Measurements from ENCODE around the gene SDC3. TPM values are rescaled to one million over a fixed set of nuclear protein-coding genes. Genes with fewer than 3 reads are reported as not detected.

SDC3 gene
- total RNA-seq, 2 donors from 2014 or later: 15.2 to 24.2 TPM

DNA sequence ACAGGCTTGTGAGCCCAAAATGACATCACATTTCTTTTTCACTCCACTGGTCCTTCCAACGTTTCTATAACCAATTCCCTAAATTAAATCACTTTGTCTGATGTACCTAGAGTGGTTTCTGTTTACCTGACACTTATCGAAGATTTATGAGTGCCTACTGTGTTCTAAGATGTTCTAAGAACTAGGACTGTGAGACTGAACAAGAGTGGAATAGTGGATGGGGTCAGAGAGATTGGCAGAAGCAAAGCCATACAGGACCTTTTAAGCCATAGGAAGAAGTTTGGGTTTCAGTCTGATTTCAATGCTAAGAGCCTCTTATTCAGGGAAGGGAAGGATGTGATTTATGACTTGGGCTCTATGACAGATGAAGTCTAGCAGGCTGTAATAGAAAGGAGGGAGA is 78.7 kb downstream of the SDC3 start:
- Histone ChIP-seq H3K27me3 (no peaks in the 10 kb centered on the region), H3K9me3 (no peaks in the 10 kb centered on the region), H3K27ac (no peak overlapping the region), H3K4me3 (no peak overlapping the region), H3K36me3 (no peaks in the 10 kb centered on the region), H3K9ac (ENCODE audit: low read depth in 2 of 2, low read length in 2 of 2) (no peak overlapping the region), H3K4me1 (no peaks in the 10 kb centered on the region)
- DNase-seq: no peak
- intact Hi-C loops (cut with DNase I): no loop called here
- TF ChIP-seq, protein P1, sequence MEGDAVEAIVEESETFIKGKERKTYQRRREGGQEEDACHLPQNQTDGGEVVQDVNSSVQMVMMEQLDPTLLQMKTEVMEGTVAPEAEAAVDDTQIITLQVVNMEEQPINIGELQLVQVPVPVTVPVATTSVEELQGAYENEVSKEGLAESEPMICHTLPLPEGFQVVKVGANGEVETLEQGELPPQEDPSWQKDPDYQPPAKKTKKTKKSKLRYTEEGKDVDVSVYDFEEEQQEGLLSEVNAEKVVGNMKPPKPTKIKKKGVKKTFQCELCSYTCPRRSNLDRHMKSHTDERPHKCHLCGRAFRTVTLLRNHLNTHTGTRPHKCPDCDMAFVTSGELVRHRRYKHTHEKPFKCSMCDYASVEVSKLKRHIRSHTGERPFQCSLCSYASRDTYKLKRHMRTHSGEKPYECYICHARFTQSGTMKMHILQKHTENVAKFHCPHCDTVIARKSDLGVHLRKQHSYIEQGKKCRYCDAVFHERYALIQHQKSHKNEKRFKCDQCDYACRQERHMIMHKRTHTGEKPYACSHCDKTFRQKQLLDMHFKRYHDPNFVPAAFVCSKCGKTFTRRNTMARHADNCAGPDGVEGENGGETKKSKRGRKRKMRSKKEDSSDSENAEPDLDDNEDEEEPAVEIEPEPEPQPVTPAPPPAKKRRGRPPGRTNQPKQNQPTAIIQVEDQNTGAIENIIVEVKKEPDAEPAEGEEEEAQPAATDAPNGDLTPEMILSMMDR (IDR thresholded peaks at IDR 0.05): no peak

DNA sequence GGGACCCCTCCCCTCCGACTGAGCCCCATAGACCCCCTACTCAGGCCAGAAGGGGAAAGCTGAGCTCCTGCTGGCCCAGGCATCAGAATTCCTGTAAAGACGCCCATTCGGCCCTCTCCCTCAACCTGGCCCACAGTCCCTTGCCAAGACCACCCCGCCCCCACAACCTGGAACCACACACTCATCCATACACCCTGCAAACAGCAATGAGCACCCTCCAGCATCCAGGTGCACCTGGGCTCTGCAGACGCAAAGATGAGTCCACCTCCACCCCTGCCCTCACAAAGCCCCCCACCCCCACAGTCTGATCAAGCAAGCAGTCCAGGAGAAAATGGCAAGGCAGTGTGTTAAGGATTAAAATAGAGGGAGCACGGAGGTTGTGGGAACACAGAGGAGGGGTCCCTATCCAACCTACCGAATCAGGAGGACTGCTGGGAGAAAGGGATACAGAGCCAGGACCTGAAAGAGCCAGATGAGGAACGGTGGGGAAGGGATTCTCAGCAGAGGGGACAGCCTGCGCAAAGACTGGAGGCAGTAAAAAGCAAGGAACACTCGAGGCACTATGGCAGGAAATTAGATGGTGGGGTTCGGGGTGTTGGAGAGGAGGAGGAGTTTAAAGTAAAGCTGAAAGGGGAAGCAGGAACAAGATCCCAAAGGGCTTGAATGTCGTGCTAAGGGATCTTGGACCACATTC is 83.7 kb downstream of the SDC3 start:
- Histone ChIP-seq H3K4me3 (peak overlapping the region; percentile 30), H3K4me1 (peaks cover 10% of the 10 kb centered on the region), H3K27me3 (no peaks in the 10 kb centered on the region), H3K36me3 (no peaks in the 10 kb centered on the region), H3K9me3 (no peaks in the 10 kb centered on the region), H3K9ac (ENCODE audit: low read depth in 2 of 2, low read length in 2 of 2) (no peak overlapping the region), H3K27ac (peak overlapping the region; percentile 83)
- TF ChIP-seq, protein P1 (IDR thresholded peaks at IDR 0.05): no peak
- intact Hi-C loops (cut with DNase I): no loop called here
- DNase-seq: no peak

DNA sequence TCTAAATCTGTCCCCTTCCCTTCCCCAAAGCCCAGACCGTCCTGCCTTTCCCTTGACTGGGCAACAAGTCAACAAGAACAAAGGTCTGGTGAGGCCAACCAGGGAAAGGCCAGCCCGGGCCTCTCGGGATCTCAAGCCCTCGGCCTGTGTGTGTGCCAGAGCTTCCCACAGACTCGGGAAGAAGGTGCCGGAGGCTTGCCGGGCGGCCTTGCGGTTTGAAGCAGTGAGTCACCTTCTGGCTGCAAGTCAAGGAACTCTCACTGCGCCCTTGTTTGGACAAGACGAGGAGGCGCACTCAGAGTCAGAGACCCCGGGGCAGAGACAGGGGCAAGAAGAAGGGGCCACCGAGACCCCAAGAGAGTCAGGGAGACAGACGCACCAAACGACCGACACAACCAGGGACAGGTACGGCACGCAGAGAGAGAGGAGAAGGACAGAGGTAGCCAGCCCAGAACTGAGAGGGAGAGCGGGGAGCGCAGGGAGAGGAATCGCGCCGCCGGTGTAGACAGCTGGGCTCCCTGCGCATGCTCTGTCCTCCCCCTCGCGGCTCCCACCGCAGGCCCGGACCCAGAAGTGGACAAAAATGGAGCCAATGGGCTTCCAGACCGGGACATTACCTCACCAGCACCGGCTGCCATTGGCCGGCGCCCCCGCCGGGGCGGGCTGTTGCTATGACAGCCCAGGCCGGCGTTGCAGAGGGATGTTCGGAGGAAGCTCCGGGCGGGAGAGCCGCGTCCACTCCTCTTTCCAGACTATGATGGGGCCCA is 84.4 kb downstream of the SDC3 start:
- Histone ChIP-seq H3K4me3 (peak overlapping the region; percentile 30), H3K4me1 (peaks cover 10% of the 10 kb centered on the region), H3K27me3 (no peaks in the 10 kb centered on the region), H3K9ac (ENCODE audit: low read depth in 2 of 2, low read length in 2 of 2) (peak overlapping the region; percentile 57 to 67), H3K27ac (peak overlapping the region; percentile 83), H3K9me3 (no peaks in the 10 kb centered on the region), H3K36me3 (no peaks in the 10 kb centered on the region)
- intact Hi-C loops (cut with DNase I): no loop called here
- TF ChIP-seq, protein P1 (IDR thresholded peaks at IDR 0.05): no peak
- peak; percentile 92 for DNase-seq

DNA sequence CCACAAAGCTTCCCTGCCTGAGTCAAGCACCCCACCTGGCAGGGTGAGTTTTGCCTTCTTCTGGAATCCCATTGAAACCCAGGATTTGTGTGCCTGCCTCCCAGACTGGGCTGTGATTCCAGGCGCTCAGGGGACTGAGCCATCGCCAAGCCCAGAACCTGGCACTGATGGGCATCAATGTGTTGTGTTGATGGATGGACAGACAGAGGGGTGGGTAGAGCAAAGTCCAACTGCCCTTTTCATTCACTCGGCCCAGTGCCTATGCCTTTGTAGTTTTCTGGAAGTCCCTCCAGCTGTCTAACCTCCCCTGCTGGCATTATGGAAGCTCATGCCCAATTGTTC is 85.0 kb downstream of the SDC3 start:
- no peak overlapping the region for H3K4me3 ChIP-seq
- H3K9me3 ChIP-seq: no peaks in the 10 kb centered on the region
- peaks cover 10% of the 10 kb centered on the region for H3K4me1 ChIP-seq
- DNase-seq: no peak
- no peaks in the 10 kb centered on the region for H3K36me3 ChIP-seq
- peak overlapping the region; percentile 83 for H3K27ac ChIP-seq
- no peaks in the 10 kb centered on the region for H3K27me3 ChIP-seq
- TF ChIP-seq, protein P1 (IDR thresholded peaks at IDR 0.05): no peak
- intact Hi-C loops (cut with DNase I): no loop called here
- H3K9ac ChIP-seq (ENCODE audit: low read depth in 2 of 2, low read length in 2 of 2): peak overlapping the region; percentile 57 to 67

DNA sequence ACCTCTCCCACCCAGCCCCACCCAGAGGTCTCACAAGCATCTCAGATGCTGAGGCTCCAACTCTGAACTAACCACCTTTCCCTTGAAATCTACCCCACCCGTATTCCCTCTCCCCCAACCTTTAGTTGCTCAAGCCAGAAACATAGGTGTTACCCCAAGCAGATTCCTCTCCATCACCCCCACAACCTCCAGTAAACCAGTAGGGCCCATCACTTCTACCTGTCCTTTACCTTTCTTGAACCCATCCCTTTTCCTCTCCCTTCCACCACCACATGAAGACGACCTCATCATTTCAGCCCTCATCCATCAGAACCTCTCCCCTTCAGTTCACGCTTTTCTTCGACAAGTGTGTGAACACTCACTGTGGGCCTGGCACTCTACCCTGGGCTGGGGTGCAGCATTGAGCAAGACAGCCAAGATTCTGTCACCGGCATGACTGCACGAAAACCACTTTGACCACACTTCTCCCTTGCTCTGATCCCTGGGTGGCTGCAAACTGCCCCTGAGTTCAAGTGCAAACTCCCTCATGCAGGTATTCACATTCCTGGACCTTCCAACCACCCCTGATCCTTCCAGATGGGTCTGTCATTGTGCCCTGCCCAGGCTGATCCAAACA is 85.5 kb downstream of the SDC3 start:
- Histone ChIP-seq H3K27ac (peak overlapping the region; percentile 83), H3K4me3 (no peak overlapping the region), H3K9me3 (no peaks in the 10 kb centered on the region), H3K4me1 (peaks cover 10% of the 10 kb centered on the region), H3K27me3 (no peaks in the 10 kb centered on the region), H3K9ac (ENCODE audit: low read depth in 2 of 2, low read length in 2 of 2) (peak overlapping the region in 1 of 2 donors; percentile 67), H3K36me3 (no peaks in the 10 kb centered on the region)
- intact Hi-C loops (cut with DNase I): no loop called here
- TF ChIP-seq, protein P1 (IDR thresholded peaks at IDR 0.05): no peak
- no peak for DNase-seq

Data from colonic mucosa (tissue), 4 donors.